Measurements from ENCODE around the gene CIC.
"Not testable (repeated sequence)": the region's sequence is repeated elsewhere in the genome, so short reads cannot be mapped to it uniquely, and the experiment has no call there.

CIC gene

GRCh38 chr19:42255766-42256745 lies 13.0 kb upstream of the CIC start:
- DNase-seq, result peak; percentile 43

DNA sequence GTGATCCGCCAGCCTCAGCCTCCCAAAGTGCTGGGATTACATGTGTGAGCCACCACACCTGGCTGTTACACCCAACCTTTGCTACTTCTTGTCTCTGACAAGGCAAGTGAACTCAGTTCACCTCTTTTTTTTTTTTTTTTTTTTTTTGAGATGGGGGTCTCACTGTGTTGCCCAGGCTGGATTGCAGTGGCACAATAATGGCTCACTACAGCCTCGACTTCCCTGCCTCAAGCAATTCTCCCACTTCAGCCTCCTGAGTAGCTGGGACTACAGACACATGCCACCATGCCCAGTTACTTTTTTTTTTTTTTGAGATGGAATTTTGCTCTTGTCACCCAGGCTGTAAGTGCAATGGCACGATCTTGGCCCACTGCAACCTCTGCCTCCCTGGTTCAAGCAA lies 11.2 kb upstream of the CIC start:
- DNase-seq, result not testable (repeated sequence)

DNA sequence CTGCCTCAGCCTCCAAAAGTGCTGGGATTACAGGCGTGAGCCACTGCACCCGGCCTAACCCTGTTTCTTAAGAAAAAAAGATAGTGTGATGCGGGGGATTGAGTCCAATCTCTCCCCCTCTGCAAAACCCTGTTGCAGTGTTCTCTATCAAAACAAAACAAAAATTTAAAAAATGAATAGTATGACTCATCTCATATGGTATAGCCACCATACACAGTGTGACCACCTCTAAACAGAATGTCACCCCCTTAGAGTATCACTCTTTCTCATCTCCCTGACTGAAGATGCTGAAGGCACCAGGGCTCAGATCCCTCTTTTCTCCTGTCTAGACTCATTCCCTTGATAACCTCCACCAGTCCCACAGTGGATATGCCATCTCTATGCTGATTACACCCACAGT lies 7.3 kb upstream of the CIC start:
- no peak for DNase-seq

GRCh38 chr19:42266105-42266504 lies 2.9 kb upstream of the CIC start:
- DNase-seq, result not testable (repeated sequence)

DNA sequence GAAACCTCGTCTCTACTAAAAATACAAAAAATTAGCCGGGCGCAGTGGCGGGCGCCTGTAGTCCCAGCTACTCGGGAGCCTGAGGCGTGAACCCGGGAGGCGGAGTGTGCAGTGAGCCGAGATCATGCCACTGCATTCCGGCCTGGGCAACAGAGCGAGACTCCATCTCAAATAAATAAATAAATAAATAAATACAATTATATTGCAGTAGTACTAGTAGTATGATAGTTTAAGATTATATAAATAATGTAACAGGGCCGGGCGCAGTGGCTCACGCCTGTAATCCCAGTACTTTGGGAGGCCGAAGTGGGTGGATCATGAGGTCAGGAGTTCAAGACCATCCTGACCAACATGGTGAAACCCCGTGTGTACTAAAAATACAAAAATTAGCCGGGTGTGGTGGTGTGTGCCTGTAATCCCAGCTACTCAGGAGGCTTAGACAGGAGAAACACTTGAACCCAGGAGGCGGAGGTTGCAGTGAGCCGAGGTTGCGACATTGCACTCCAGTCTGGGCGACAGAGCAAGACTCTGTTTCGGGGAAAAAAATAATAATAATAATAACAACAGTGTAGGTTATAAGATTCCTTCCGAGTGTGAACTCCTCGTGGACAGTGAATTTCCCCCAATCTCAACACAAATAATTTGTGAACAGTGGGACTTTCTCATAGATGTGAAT lies 2.0 kb upstream of the CIC start:
- DNase-seq, result not testable (repeated sequence)

GRCh38 chr19:42267644-42268141 lies 1.4 kb upstream of the CIC start:
- no peak for DNase-seq

DNA sequence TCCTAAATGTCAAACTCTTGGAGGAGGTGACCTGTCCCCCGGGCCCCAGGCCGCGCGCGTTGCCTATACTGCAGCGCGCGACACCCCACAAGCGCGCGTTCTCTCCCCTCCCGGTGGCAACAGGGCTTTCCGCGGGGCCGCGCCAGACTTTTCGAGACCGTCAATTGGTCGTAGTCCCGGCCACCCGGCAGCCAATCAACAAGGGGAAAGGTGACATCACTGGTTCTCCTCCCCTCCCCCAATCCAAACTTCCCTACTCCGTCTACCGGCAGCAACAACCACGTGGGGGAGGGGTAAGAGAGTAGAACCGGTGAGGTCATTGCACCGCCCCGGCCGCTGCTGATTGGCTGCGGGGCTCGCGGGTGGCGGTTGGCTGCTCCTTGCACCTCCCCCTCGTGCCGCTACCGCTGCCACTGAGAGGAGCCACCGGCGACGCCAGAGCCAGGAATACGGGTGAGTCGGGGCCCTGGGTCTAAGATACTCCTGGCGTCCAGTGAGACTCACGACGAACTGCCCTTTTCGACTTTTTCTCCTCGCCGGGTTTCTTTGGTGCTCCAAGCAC lies 829 bp upstream of the CIC start:
- DNase-seq, result peak; percentile 100

DNA sequence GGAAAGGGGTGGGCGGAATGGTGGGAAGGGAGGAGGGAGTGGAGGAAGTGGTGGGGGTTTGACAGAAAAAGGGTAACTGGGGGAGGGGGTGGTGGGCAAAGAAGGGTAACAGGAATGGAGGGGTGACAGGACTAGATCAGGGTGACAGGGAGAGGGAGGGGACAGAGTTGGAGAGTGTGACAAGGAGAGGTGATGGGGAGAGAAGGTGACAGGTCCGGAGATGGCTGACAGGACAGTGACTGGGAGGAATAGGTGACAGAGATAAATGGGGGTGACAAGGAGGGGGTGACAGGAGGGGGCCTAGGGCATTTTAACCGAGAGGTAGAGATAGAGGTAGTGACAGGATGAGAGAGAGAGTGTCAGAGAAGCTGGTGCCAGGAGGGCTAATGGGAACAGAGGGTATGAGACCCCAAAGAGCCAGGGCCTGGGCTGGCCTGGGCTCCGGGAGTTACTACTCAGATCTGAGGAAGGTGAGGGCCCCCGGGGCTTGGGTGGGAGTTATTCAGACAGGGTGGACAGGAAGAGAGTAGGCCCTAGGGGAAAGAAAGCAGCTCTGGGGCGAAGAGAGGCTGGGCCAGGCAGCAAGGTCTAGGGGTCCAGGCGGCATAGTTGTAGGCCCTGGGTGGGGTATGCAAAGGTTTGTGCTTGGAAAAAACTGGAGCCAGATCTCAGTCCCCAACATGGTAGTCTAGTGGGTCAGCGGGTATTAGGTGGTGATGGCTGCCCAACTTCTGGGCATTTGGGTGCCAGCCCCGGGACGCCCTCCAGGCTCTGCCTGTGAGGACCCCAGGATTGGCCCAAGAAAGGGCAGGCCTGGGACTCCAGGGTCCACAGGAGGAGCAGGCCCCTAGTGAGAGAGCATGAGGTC lies 660 bp downstream of the CIC start:
- no peak for DNase-seq

- peak; percentile 88 for DNase-seq
Observed at GRCh38 chr19:42270346-42271044, 1.4 kb downstream of the CIC start.

DNA sequence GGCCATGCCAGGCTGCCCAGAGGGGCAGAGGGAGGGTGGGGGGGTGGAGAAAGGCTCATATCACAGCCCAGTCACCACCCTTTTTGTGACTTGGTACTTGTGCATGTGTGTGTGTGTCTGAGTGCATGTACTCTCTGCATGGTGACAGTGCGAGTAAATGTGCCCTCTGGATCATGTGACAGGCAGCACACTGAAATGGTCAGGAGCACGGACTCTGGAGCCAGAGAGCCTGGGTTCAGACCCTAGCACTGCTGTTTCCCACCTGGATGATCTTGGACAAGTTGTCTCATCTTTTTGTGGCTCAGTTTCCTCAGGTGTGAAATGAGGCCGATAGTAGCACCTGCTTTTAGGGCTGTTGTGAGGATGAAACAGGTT lies 2.0 kb downstream of the CIC start:
- DNase-seq, result peak; percentile 50

DNA sequence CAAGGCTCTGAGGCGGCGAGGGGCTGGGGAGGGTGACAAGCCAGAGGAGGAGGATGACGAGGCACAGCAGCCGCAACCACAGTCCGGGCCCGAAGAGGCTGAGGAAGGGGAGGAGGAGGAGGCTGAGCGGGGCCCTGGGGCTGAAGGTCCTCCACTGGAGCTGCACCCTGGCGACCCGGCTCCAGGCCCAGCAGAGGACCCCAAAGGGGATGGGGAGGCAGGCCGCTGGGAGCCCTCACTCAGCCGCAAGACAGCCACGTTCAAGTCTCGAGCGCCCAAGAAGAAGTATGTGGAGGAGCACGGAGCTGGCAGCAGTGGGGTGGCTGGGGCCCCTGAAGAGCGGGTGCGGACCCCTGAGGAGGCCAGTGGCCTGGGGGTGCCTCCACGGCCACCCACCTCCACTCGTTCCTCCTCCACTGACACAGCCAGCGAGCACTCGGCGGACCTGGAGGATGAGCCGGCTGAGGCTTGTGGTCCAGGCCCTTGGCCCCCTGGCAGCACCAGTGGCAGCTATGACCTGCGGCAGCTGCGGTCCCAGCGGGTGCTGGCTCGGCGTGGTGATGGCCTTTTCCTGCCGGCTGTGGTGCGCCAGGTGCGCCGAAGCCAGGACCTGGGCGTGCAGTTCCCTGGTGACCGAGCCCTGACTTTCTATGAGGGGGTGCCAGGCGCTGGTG lies 2.9 kb downstream of the CIC start:
- peak; percentile 65 for DNase-seq

GRCh38 chr19:42272535-42272897 lies 3.5 kb downstream of the CIC start:
- no peak for DNase-seq

GRCh38 chr19:42272989-42273406 lies 3.9 kb downstream of the CIC start:
- no peak for DNase-seq

GRCh38 chr19:42273407-42274064 lies 4.5 kb downstream of the CIC start:
- no peak for DNase-seq

DNA sequence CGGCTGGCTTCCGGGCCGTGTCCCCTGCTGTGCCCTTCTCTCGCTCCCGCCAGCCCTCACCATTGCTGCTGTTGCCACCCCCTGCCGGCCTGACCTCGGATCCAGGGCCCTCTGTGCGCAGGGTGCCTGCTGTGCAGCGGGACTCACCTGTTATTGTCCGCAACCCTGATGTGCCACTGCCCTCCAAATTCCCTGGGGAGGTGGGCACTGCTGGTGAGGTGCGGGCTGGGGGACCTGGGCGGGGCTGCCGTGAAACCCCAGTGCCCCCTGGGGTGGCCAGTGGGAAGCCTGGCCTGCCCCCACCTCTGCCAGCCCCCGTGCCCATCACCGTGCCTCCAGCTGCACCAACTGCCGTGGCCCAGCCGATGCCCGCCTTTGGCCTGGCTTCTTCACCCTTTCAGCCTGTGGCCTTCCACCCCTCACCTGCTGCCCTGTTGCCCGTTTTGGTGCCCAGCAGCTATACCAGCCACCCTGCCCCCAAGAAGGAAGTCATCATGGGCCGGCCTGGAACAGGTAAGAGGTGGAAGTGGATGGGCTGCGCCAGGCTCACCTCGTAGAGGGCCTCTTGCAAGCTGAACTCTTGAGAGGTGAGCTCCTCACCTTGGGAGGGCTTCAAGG lies 5.1 kb downstream of the CIC start:
- no peak for DNase-seq

DNA sequence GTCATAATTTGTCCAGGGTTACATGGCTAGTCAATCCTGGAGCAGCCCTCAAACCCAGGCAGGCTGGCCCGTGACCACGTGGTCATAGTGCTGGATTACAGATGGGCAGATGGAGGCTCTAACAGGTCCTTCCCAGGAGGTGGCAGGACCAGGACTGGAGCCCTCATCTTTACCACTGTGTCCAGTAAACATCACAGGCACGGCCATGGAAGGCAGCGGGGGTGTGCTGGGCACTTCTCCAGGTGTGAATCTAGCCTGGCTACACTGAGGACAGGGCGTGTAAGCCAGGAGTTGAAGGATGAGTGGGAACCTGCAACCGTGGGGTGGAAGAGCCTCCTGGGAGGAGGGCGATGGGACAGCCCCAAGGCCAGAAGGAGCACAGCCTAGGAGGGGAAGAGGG lies 6.1 kb downstream of the CIC start:
- no peak for DNase-seq

- DNase-seq, result no peak
Observed at GRCh38 chr19:42275517-42275916, 6.5 kb downstream of the CIC start.

DNA sequence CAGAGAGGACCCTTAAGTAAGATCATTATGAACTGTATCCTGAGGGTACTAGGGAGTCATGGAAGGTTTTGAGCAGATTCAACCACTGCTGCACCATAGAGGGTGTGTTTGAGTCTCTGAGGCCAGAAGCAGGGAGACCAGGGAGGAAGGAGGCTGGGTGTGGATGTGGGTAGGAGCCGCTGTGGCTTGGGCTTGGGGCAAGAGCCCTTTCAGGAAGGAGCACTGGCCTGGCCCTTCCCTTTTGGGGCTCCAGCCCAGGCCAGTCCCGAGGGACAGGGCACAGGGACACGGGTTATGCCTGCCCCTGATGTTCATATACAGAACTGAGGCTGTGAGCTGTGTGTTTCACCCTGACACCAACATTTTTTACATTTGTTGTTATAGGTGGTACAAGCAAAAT lies 7.2 kb downstream of the CIC start:
- DNase-seq, result peak; percentile 23

- DNase-seq, result no peak
Observed at GRCh38 chr19:42276821-42277220, 7.8 kb downstream of the CIC start.

DNA sequence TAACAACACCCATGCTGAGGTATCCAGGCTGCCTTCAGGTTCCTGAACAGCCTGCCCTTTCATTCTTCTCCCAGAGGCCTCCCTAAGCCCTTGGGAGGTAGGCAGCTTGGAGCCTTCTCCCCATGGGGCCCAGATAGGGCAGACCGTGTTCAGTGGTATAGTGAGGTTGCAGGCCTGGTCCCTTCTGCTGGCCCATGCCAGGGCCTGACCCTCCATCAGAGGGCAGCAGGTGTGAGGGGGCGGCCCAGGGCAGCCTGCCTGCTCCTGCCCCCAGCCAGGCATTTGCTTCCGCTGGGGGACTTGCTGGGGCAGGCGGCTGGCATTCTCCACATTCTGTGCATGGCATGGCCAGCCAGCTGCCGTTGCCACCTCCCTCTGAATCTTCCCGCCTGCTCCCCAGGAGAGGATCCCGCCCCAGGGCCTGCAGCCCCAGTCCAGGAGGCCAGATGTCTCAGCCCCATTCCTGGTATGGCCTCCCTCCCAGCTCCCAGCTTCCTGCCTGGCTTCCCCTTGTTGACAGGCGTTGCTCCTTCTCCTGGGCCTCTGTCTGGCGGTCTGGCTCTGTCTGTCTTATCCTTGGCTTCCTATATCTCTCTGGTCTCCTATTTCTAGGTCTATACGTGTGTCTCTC lies 8.9 kb downstream of the CIC start:
- DNase-seq, result no peak
